CMK (cell line): ENCODE measurements around the gene PVALEF.
"Not testable (repeated sequence)": the region's sequence is repeated elsewhere in the genome, so short reads cannot be mapped to it uniquely, and the experiment has no call there.

Experiments
- DNase-seq: peaks from one replicate; pipeline ENCODE4 v3.0.0-alpha.2; 2010; ENCODE audit warnings: low read depth

PVALEF gene

GRCh38 chr17:81221371-81221841 lies 56.1 kb downstream of the PVALEF start:
- DNase-seq: no peak

GRCh38 chr17:81221842-81222619 lies 56.7 kb downstream of the PVALEF start:
- no peak for DNase-seq

GRCh38 chr17:81222620-81222905 lies 57.3 kb downstream of the PVALEF start:
- DNase-seq: no peak

- DNase-seq: peak; percentile 95
These were observed 57.8 kb downstream of the PVALEF start, which contains the start of gene CEP131 for GRCh38 chr17:81222906-81223761. TSS of gene CEP131 (minus strand) at chr17:81222965. CDS start at chr17:81220056, 2,909 bp downstream.

- DNase-seq: no peak
These were observed 58.4 kb downstream of the PVALEF start for GRCh38 chr17:81223762-81224130.

GRCh38 chr17:81227630-81228029 lies 62.3 kb downstream of the PVALEF start:
- not testable (repeated sequence) for DNase-seq

GRCh38 chr17:81228420-81228819 lies 63.1 kb downstream of the PVALEF start:
- no peak for DNase-seq

GRCh38 chr17:81228834-81229665 lies 63.7 kb downstream of the PVALEF start:
- DNase-seq: no peak

- no peak for DNase-seq
These were observed 64.3 kb downstream of the PVALEF start for GRCh38 chr17:81229666-81229920.

GRCh38 chr17:81230043-81230820 lies 64.9 kb downstream of the PVALEF start:
- DNase-seq: no peak

GRCh38 chr17:81231121-81231645 lies 65.9 kb downstream of the PVALEF start:
- DNase-seq: no peak

- DNase-seq: no peak
These were observed 66.7 kb downstream of the PVALEF start for GRCh38 chr17:81231766-81232581.
